H9 (cell line): ENCODE results near the gene MRAS. TPM values are rescaled to one million over a fixed set of nuclear protein-coding genes. Genes with fewer than 3 reads are reported as not detected.

Experiments
- DNase-seq: peaks from one replicate; pipeline ENCODE4 v3.0.0-alpha.2; 2017
- H2AFZ ChIP-seq: one replicate; pipeline ENCODE4 v1.6.1; 2013; ENCODE audit warnings: mild to moderate bottlenecking, low read length, control low read depth, moderate library complexity
- H2AK5ac ChIP-seq: 2 replicates; pipeline ENCODE4 v1.6.1; 2013; ENCODE audit warnings: low read length, control low read depth, mixed read lengths; ENCODE audit not compliant: insufficient read length
- H2BK120ac ChIP-seq: one replicate; pipeline ENCODE4 v1.6.1; 2013; ENCODE audit warnings: low read depth, mild to moderate bottlenecking, low read length, control low read depth, inconsistent platforms; ENCODE audit not compliant: poor library complexity, severe bottlenecking
- H2BK12ac ChIP-seq: 2 replicates; pipeline ENCODE4 v1.6.1; 2013; ENCODE audit warnings: low read length, control low read depth, mixed read lengths, low read depth; ENCODE audit not compliant: insufficient read length
- H2BK15ac ChIP-seq: 2 replicates; pipeline ENCODE4 v1.6.1; 2013; ENCODE audit warnings: low read depth, low read length, control low read depth
- H2BK20ac ChIP-seq: one replicate; pipeline ENCODE4 v1.6.1; 2013; ENCODE audit warnings: low read depth, mild to moderate bottlenecking, low read length, control low read depth, inconsistent platforms; ENCODE audit not compliant: poor library complexity, severe bottlenecking
- H2BK5ac ChIP-seq: 2 replicates; pipeline ENCODE4 v1.6.1; 2013; ENCODE audit warnings: low read length, control low read depth, mixed read lengths; ENCODE audit not compliant: insufficient read length
- H3K14ac ChIP-seq: 2 replicates; pipeline ENCODE4 v1.6.1; 2013; ENCODE audit warnings: low read length, control low read depth; ENCODE audit not compliant: insufficient read depth
- H3K18ac ChIP-seq: 2 replicates; pipeline ENCODE4 v1.6.1; 2013; ENCODE audit warnings: low read depth, mild to moderate bottlenecking, mixed read lengths, low read length, control low read depth; ENCODE audit not compliant: insufficient read length
- H3K23ac ChIP-seq: 2 replicates; pipeline ENCODE4 v1.6.1; 2013; ENCODE audit warnings: low read length, control low read depth, mixed read lengths, low read depth; ENCODE audit not compliant: insufficient read length
- H3K23me2 ChIP-seq: 2 replicates; pipeline ENCODE4 v1.6.1; 2013; ENCODE audit warnings: low read depth, mild to moderate bottlenecking, mixed read lengths, low read length, control low read depth; ENCODE audit not compliant: insufficient read length, poor library complexity, severe bottlenecking
- H3K27ac ChIP-seq: 2 replicates; pipeline ENCODE4 v1.5.1; 2013; ENCODE audit warnings: low read length, control low read depth, mixed read lengths, low read depth; ENCODE audit not compliant: insufficient read length
- H3K27me3 ChIP-seq: 2 replicates; pipeline ENCODE4 v1.6.1; 2013; ENCODE audit warnings: low read length, control low read depth, inconsistent platforms; ENCODE audit not compliant: insufficient read depth
- H3K4ac ChIP-seq: 2 replicates; pipeline ENCODE4 v1.6.1; 2013; ENCODE audit warnings: low read depth, mild to moderate bottlenecking, control low read depth, inconsistent platforms, low read length, moderate library complexity
- H3K4me1 ChIP-seq: 2 replicates; pipeline ENCODE4 v1.6.1; 2013; ENCODE audit warnings: low read length, control low read depth, inconsistent platforms; ENCODE audit not compliant: insufficient read depth
- H3K4me2 ChIP-seq: 2 replicates; pipeline ENCODE4 v1.6.1; 2013; ENCODE audit warnings: low read length, control low read depth, mixed read lengths; ENCODE audit not compliant: insufficient read length, insufficient read depth
- H3K56ac ChIP-seq: 2 replicates; pipeline ENCODE4 v1.6.1; 2013; ENCODE audit warnings: low read depth, mild to moderate bottlenecking, mixed read lengths, low read length, control low read depth; ENCODE audit not compliant: insufficient read length
- H3K79me1 ChIP-seq: 2 replicates; pipeline ENCODE4 v1.6.1; 2013; ENCODE audit warnings: low read depth, mild to moderate bottlenecking, moderate library complexity, low read length, control low read depth, inconsistent platforms; ENCODE audit not compliant: insufficient read depth, poor library complexity, severe bottlenecking
- H3K79me2 ChIP-seq: 2 replicates; pipeline ENCODE4 v1.6.1; 2013; ENCODE audit warnings: low read length, control low read depth, inconsistent platforms; ENCODE audit not compliant: insufficient read depth
- H3K9ac ChIP-seq: 2 replicates; pipeline ENCODE4 v1.6.1; 2013; ENCODE audit warnings: low read length, control low read depth, mixed read lengths; ENCODE audit not compliant: insufficient read length; ENCODE audit errors: extremely low read depth
- H3K9me3 ChIP-seq: one replicate; pipeline ENCODE4 v1.6.1; 2013; ENCODE audit warnings: low read depth, low read length, inconsistent platforms; ENCODE audit not compliant: control insufficient read depth
- H3T11ph ChIP-seq: one replicate; pipeline ENCODE4 v1.6.1; 2013; ENCODE audit warnings: mild to moderate bottlenecking, low read length, control low read depth, inconsistent platforms
- H4K20me1 ChIP-seq: one replicate; pipeline ENCODE4 v1.6.1; 2013; ENCODE audit not compliant: control insufficient read depth, insufficient read length, insufficient read depth
- H4K5ac ChIP-seq: 2 replicates; pipeline ENCODE4 v1.6.1; 2013; ENCODE audit warnings: low read depth, mild to moderate bottlenecking, mixed read lengths, low read length, control low read depth; ENCODE audit not compliant: insufficient read length
- H4K8ac ChIP-seq: replicated peaks from 2 replicates; pipeline ENCODE4 v1.6.1; 2013; ENCODE audit warnings: low read length, control low read depth, mixed read lengths, low read depth; ENCODE audit not compliant: insufficient read length
- H4K91ac ChIP-seq: 2 replicates; pipeline ENCODE4 v1.6.1; 2013; ENCODE audit warnings: low read depth, mild to moderate bottlenecking, moderate library complexity, mixed read lengths, low read length, control low read depth; ENCODE audit not compliant: insufficient read length
- H3K27ac Mint-ChIP-seq, 3 experiments: 2 replicates in 2 of 3; 3 replicates in 1 of 3; pipeline ENCODE4 v1.8.0; 2020 to 2021; ENCODE audit warnings: mixed read lengths in 3 of 3, mild to moderate bottlenecking in 1 of 3, moderate library complexity in 1 of 3
- H3K27me3 Mint-ChIP-seq: 2 replicates; pipeline ENCODE4 v1.8.0; 2021; ENCODE audit warnings: low read depth, mild to moderate bottlenecking, moderate library complexity, mixed read lengths
- H3K36me3 Mint-ChIP-seq, 3 experiments: 2 replicates in 2 of 3; 3 replicates in 1 of 3; pipeline ENCODE4 v1.8.0; 2020 to 2021; ENCODE audit warnings: low read depth in 3 of 3, mixed read lengths in 3 of 3; ENCODE audit not compliant: insufficient read depth in 1 of 3
- H3K4me1 Mint-ChIP-seq, 2 experiments: 2 replicates each; pipeline ENCODE4 v1.8.0; 2020; ENCODE audit warnings: mixed read lengths in 2 of 2
- H3K4me3 Mint-ChIP-seq, 2 experiments: 2 replicates in 1 of 2; 3 replicates in 1 of 2; pipeline ENCODE4 v1.8.0; 2020 to 2021; ENCODE audit warnings: mild to moderate bottlenecking in 2 of 2, mixed read lengths in 2 of 2, moderate library complexity in 1 of 2
- H3K9me3 Mint-ChIP-seq, 2 experiments: 2 replicates in 1 of 2; 3 replicates in 1 of 2; pipeline ENCODE4 v1.8.0; 2020; ENCODE audit warnings: mild to moderate bottlenecking in 2 of 2, mixed read lengths in 2 of 2, moderate library complexity in 1 of 2
- CTCF ChIP-seq: fragments of 200-600 bp; sonication (generic); conservative IDR thresholded peaks from 3 replicates; pipeline ENCODE4 v1.8.0; 2021; ENCODE audit warnings: antibody characterized with exemption, mild to moderate bottlenecking
- WGBS: extraction: QIAGEN DNeasy Blood & Tissue Kit; methylation state at CpG from one replicate; pipeline ENCODE4 v1.1.7; 2013; ENCODE audit warnings: missing lambda C conversion rate, low lambda C conversion rate, mixed read lengths; ENCODE audit not compliant: insufficient read length; ENCODE audit errors: extremely low coverage; 5-methylcytosine and 5-hydroxymethylcytosine counted together
- total RNA-seq: library from RNA; stranded (reverse); gene quantifications from 2 replicates; pipeline ENCODE4 v1.2.1, GENCODE V29; 2021

Gene MRAS
- total RNA-seq, 1 experiment from 2014 or later = 10.9 TPM

GRCh38 chr3:138429665-138430064 is 81.3 kb downstream of the MRAS start:
- Histone ChIP-seq H3K4me1 (no peaks in the 10 kb centered on the region), H3K23ac (no peak overlapping the region), H3K9me3 (no peaks in the 10 kb centered on the region), H2BK20ac (no peak overlapping the region), H3K56ac (no peak overlapping the region), H2AFZ (no peak overlapping the region), H3T11ph (no peak overlapping the region), H3K27me3 (peaks cover 2% of the 10 kb centered on the region; the same call in 1 of the 2 replicates), H4K5ac (no peak overlapping the region), H3K23me2 (peaks cover 3% of the 10 kb centered on the region), H3K79me1 (no peaks in the 10 kb centered on the region), H4K8ac (no peak overlapping the region), H3K14ac (no peak overlapping the region), H3K4me2 (no peak overlapping the region), H2BK12ac (no peak overlapping the region), H3K4ac (no peak overlapping the region), H2AK5ac (no peak overlapping the region), H2BK15ac (no peak overlapping the region), H4K20me1 (no peaks in the 10 kb centered on the region), H4K91ac (no peak overlapping the region), H3K79me2 (no peaks in the 10 kb centered on the region), H3K18ac (no peak overlapping the region), H3K27ac (no peak overlapping the region), H2BK5ac (no peak overlapping the region), H3K9ac (no peak overlapping the region), H2BK120ac (no peak overlapping the region)
- WGBS = no CpG with 5 or more reads among the region's 3 CpGs
- H3K27me3 Mint-ChIP-seq = peaks cover 40% of the 10 kb centered on the region
- no peak for DNase-seq
- no peak overlapping the region for H3K4me3 Mint-ChIP-seq
- H3K4me1 Mint-ChIP-seq = no peaks in the 10 kb centered on the region
- no peak overlapping the region for H3K27ac Mint-ChIP-seq
- peaks cover 0 to 12% (median 4%) of the 10 kb centered on the region in 3 experiments; a peak in 2 of 7 replicates for H3K36me3 Mint-ChIP-seq
- TF ChIP-seq CTCF = no peak
- H3K9me3 Mint-ChIP-seq = peaks cover 10 to 11% of the 10 kb centered on the region in 2 experiments; a peak in 4 of 5 replicates
